ENCODE results near the gene C1orf21. TPM values are rescaled to one million over a fixed set of nuclear protein-coding genes. Genes with fewer than 3 reads are reported as not detected.

The C1orf21 gene
- total RNA-seq, 1 donor from 2014 or later = 31.8 TPM

GRCh38 chr1:184626076-184627006 lies 239.5 kb downstream of the C1orf21 start:
- H3K27ac Mint-ChIP-seq (ENCODE audit: unreplicated experiment) = no peak overlapping the region
- H3K4me1 Mint-ChIP-seq (ENCODE audit: unreplicated experiment) = peaks cover 55% of the 10 kb centered on the region
- peaks cover 1% of the 10 kb centered on the region for H3K36me3 Mint-ChIP-seq (ENCODE audit: unreplicated experiment)
- H3K4me3 Mint-ChIP-seq (ENCODE audit: unreplicated experiment) = no peak overlapping the region
- DNase-seq (ENCODE audit: extremely low spot score, unreplicated experiment) = no peak
- TF ChIP-seq CTCF (IDR thresholded peaks at IDR 0.05) = no peak
- H3K27me3 Mint-ChIP-seq (ENCODE audit: unreplicated experiment) = no peaks in the 10 kb centered on the region
- H3K9me3 Mint-ChIP-seq (ENCODE audit: unreplicated experiment) = no peaks in the 10 kb centered on the region

DNA sequence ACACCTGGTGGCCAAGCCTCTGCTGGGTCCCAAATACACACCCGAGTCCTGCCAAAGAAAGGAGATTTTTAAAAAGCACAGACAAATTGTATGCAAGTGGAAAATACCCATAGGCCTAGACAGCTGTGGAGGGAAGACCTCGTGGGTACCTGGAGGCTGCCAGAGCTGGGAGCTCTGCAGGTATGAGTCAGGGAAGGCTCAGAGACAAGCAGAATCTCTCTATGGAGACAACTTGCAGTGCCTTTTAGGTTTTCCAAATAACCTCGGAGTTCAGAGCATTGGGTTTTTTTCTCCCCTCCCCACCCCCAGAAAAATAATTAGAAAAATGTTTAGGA lies 240.1 kb downstream of the C1orf21 start:
- DNase-seq (ENCODE audit: extremely low spot score, unreplicated experiment) = no peak
- H3K27me3 Mint-ChIP-seq (ENCODE audit: unreplicated experiment) = no peaks in the 10 kb centered on the region
- no peak overlapping the region for H3K4me3 Mint-ChIP-seq (ENCODE audit: unreplicated experiment)
- H3K27ac Mint-ChIP-seq (ENCODE audit: unreplicated experiment) = no peak overlapping the region
- H3K36me3 Mint-ChIP-seq (ENCODE audit: unreplicated experiment) = peaks cover 1% of the 10 kb centered on the region
- no peak for TF ChIP-seq CTCF (IDR thresholded peaks at IDR 0.05)
- peaks cover 48% of the 10 kb centered on the region for H3K4me1 Mint-ChIP-seq (ENCODE audit: unreplicated experiment)
- H3K9me3 Mint-ChIP-seq (ENCODE audit: unreplicated experiment) = no peaks in the 10 kb centered on the region

- Mint-ChIP-seq H3K9me3 (ENCODE audit: unreplicated experiment) (no peaks in the 10 kb centered on the region), H3K4me1 (ENCODE audit: unreplicated experiment) (peaks cover 25% of the 10 kb centered on the region), H3K4me3 (ENCODE audit: unreplicated experiment) (no peak overlapping the region), H3K36me3 (ENCODE audit: unreplicated experiment) (peaks cover 1% of the 10 kb centered on the region), H3K27me3 (ENCODE audit: unreplicated experiment) (no peaks in the 10 kb centered on the region), H3K27ac (ENCODE audit: unreplicated experiment) (no peak overlapping the region)
- DNase-seq (ENCODE audit: extremely low spot score, unreplicated experiment) = no peak
- no peak for TF ChIP-seq CTCF (IDR thresholded peaks at IDR 0.05)
Observed at GRCh38 chr1:184629266-184629665, 242.4 kb downstream of the C1orf21 start.

- no peak overlapping the region for H3K27ac Mint-ChIP-seq (ENCODE audit: unreplicated experiment)
- peaks cover 12% of the 10 kb centered on the region for H3K4me1 Mint-ChIP-seq (ENCODE audit: unreplicated experiment)
- no peaks in the 10 kb centered on the region for H3K27me3 Mint-ChIP-seq (ENCODE audit: unreplicated experiment)
- no peak for TF ChIP-seq CTCF (IDR thresholded peaks at IDR 0.05)
- peaks cover 1% of the 10 kb centered on the region for H3K36me3 Mint-ChIP-seq (ENCODE audit: unreplicated experiment)
- no peak overlapping the region for H3K4me3 Mint-ChIP-seq (ENCODE audit: unreplicated experiment)
- DNase-seq (ENCODE audit: extremely low spot score, unreplicated experiment) = no peak
- H3K9me3 Mint-ChIP-seq (ENCODE audit: unreplicated experiment) = no peaks in the 10 kb centered on the region
Observed at GRCh38 chr1:184630679-184631060, 243.8 kb downstream of the C1orf21 start.

DNA sequence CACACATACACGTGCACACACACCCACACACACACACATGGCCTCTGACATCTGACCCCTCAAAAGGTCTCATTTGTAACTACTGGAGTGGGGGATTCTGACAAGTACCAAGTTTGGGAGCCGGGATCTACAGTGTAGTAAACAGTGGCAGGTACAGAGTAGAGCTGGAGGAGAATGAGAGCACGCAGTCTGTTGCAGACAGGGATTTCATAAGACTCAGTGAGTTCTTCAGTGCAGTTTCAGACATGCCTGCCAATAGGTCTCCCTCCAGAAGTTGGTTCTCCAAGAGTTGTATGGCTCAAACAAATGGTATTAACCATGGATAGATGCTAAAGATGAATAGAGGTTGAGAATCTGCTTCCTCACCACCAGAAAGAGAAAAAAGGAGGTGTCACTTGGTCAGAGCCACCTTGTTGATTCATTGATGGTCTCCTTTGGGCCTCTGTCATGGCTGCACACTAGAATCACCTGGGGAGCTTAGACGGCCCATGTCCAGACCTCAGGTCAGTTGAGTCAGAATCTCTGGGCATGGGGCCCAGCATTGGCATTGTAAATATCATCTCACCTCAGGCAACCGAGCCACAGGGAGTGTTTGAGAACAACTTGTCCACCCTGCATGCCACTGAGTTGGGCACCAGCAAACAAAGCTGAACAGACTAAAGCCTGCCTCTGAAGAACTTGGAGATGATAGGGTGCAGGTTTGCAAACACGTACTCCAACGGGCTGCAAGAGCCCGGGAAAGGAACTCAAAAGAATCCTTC lies 245.8 kb downstream of the C1orf21 start:
- H3K36me3 Mint-ChIP-seq (ENCODE audit: unreplicated experiment) = no peaks in the 10 kb centered on the region
- TF ChIP-seq CTCF (IDR thresholded peaks at IDR 0.05) = no peak
- H3K4me1 Mint-ChIP-seq (ENCODE audit: unreplicated experiment) = peaks cover 9% of the 10 kb centered on the region
- no peak overlapping the region for H3K4me3 Mint-ChIP-seq (ENCODE audit: unreplicated experiment)
- H3K27me3 Mint-ChIP-seq (ENCODE audit: unreplicated experiment) = no peaks in the 10 kb centered on the region
- no peak overlapping the region for H3K27ac Mint-ChIP-seq (ENCODE audit: unreplicated experiment)
- DNase-seq (ENCODE audit: extremely low spot score, unreplicated experiment) = no peak
- no peaks in the 10 kb centered on the region for H3K9me3 Mint-ChIP-seq (ENCODE audit: unreplicated experiment)
